ENCODE data around the gene NLRC5.

Gene NLRC5

GRCh38 chr16:56988948-56989945, at the start of gene NLRC5 (continued):
- TF ChIP-seq PRDM10 (tag by site-specific recombination; IDR thresholded peaks at IDR 0.05), result peak; percentile 85
- peak; percentile 93 for TF ChIP-seq ZBTB8A (tag by site-specific recombination; IDR thresholded peaks at IDR 0.05)
- no peak for TF ChIP-seq ZNF830 (tag by site-specific recombination; IDR thresholded peaks at IDR 0.05; ENCODE audit: low read depth)
- no peak for TF ChIP-seq YY1 (tag by site-specific recombination; IDR thresholded peaks at IDR 0.05)
- TF ChIP-seq ZBTB44 (tag by site-specific recombination; IDR thresholded peaks at IDR 0.05), result peak; percentile 83
- TF ChIP-seq ZNF169 (tag by site-specific recombination; IDR thresholded peaks at IDR 0.05), result no peak
- TF ChIP-seq ZNF155 (tag by site-specific recombination; IDR thresholded peaks at IDR 0.05), result no peak
- TF ChIP-seq ZNF701 (tag by site-specific recombination; IDR thresholded peaks at IDR 0.05), result no peak
- no peak for TF ChIP-seq ZNF544 (tag by site-specific recombination; IDR thresholded peaks at IDR 0.05)
- TF ChIP-seq OSR2 (tag by site-specific recombination; IDR thresholded peaks at IDR 0.05), result no peak
- TF ChIP-seq REST (tag by site-specific recombination; IDR thresholded peaks at IDR 0.05), result 0 out of 2 replicates have a peak, but pooled peaks have one; percentile 31
- no peak for TF ChIP-seq MYNN (tag by site-specific recombination; IDR thresholded peaks at IDR 0.05; ENCODE audit: borderline replicate concordance)
- 0 out of 2 replicates have a peak, but pooled peaks have one; percentile 17 for TF ChIP-seq PRDM4 (tag by site-specific recombination; IDR thresholded peaks at IDR 0.05)
- no peak for TF ChIP-seq ZSCAN16 (tag by site-specific recombination; IDR thresholded peaks at IDR 0.05)
- no peak for TF ChIP-seq ZNF585B (tag by site-specific recombination; IDR thresholded peaks at IDR 0.05)
- TF ChIP-seq ZNF600 (tag by site-specific recombination; IDR thresholded peaks at IDR 0.05), result peak; percentile 82
- TF ChIP-seq ZFP69B (tag by site-specific recombination; IDR thresholded peaks at IDR 0.05), result no peak
- no peak for TF ChIP-seq ZNF23 (tag by site-specific recombination; IDR thresholded peaks at IDR 0.05; ENCODE audit: borderline replicate concordance)
- TF ChIP-seq GLI2 (tag by site-specific recombination; IDR thresholded peaks at IDR 0.05; ENCODE audit: borderline replicate concordance, low read depth), result no peak
- TF ChIP-seq ZNF394 (tag by site-specific recombination; IDR thresholded peaks at IDR 0.05; ENCODE audit: borderline replicate concordance), result peak; percentile 78; the same call in 1 of the 2 replicates
- no peak for TF ChIP-seq ZNF654 (tag by site-specific recombination; IDR thresholded peaks at IDR 0.05; ENCODE audit: low read depth)
- no peak for TF ChIP-seq RBAK (tag by site-specific recombination; IDR thresholded peaks at IDR 0.05)
- no peak for TF ChIP-seq ZNF280D (tag by site-specific recombination; IDR thresholded peaks at IDR 0.05)
